IMR-90 (cell line): ENCODE data around the gene BRI3BP. TPM values are rescaled to one million over a fixed set of nuclear protein-coding genes. Genes with fewer than 3 reads are reported as not detected.

ENCODE experiments used
- ATAC-seq: fragments of 200-7000 bp; cut with Tn5 transposase; 2 replicates; pipeline ENCODE4 v1.9.1; 2020; ENCODE audit warnings: low read depth, mild to moderate bottlenecking, moderate library complexity
- BruUV-seq: library from RNA; stranded (reverse); fragments of 400-500 nt; replicated peaks from 2 replicates; lab custom pipeline; 2021; lab: Mats Ljungman, UMichigan
- CTCF ChIA-PET: fragments of 300-600 bp; formaldehyde crosslinking; extraction: SDS; loops from one replicate; lab custom pipeline; 2021; ENCODE audit warnings: antibody characterized with exemption; lab: Yijun Ruan, JAX
- POLR2A ChIA-PET: fragments of 300-600 bp; sonication (Branson Sonifier 250); formaldehyde crosslinking; loops from one replicate; lab custom pipeline; 2022; ENCODE audit warnings: antibody characterized with exemption; ENCODE audit not compliant: unreplicated experiment; lab: Charles Lee
- DNase-seq: peaks from one replicate; pipeline ENCODE4 v3.0.0; 2013
- H2AFZ ChIP-seq: replicated peaks from 2 replicates; pipeline ENCODE3; 2013; ENCODE audit warnings: low read length, mild to moderate bottlenecking; ENCODE audit not compliant: poor library complexity
- H2AK5ac ChIP-seq: 2 replicates; pipeline ENCODE4 v1.6.1; 2013; ENCODE audit warnings: low read depth, low read length, inconsistent platforms
- H2AK9ac ChIP-seq: replicated peaks from 2 replicates; pipeline ENCODE3; 2013; ENCODE audit warnings: mild to moderate bottlenecking, low read depth, low read length, moderate library complexity; ENCODE audit not compliant: poor library complexity
- H2BK120ac ChIP-seq: 2 replicates; pipeline ENCODE4 v1.6.1; 2013; ENCODE audit warnings: low read depth, low read length, inconsistent platforms
- H2BK15ac ChIP-seq: 3 replicates; pipeline ENCODE4 v1.6.1; 2013; ENCODE audit warnings: low read depth, low read length, inconsistent platforms
- H2BK20ac ChIP-seq: 2 replicates; pipeline ENCODE4 v1.6.1; 2013; ENCODE audit warnings: low read depth, mild to moderate bottlenecking, inconsistent platforms, low read length, moderate library complexity
- H2BK5ac ChIP-seq: 2 replicates; pipeline ENCODE4 v1.6.1; 2013; ENCODE audit warnings: mild to moderate bottlenecking, low read depth, low read length, inconsistent platforms; ENCODE audit not compliant: poor library complexity, severe bottlenecking
- H3K14ac ChIP-seq: replicated peaks from 2 replicates; pipeline ENCODE4 v1.6.1; 2013; ENCODE audit warnings: low read depth, low read length, inconsistent platforms
- H3K18ac ChIP-seq: 2 replicates; pipeline ENCODE4 v1.6.1; 2013; ENCODE audit warnings: low read depth, low read length, control low read depth
- H3K23ac ChIP-seq: 2 replicates; pipeline ENCODE4 v1.6.1; 2013; ENCODE audit warnings: low read depth, low read length, inconsistent platforms
- H3K27ac ChIP-seq: 2 replicates; pipeline ENCODE4 v1.5.1; 2013; ENCODE audit warnings: mild to moderate bottlenecking, control low read depth, low read length; ENCODE audit not compliant: insufficient read depth
- H3K27me3 ChIP-seq: 2 replicates; pipeline ENCODE4 v1.6.1; 2013; ENCODE audit warnings: low read length; ENCODE audit not compliant: control insufficient read depth, insufficient read depth
- H3K36me3 ChIP-seq: 2 replicates; pipeline ENCODE4 v1.6.1; 2013; ENCODE audit warnings: low read length, mixed read lengths; ENCODE audit not compliant: control insufficient read depth, insufficient read depth
- H3K4ac ChIP-seq: 2 replicates; pipeline ENCODE4 v1.6.1; 2013; ENCODE audit warnings: low read depth, low read length, inconsistent platforms
- H3K4me1 ChIP-seq: 2 replicates; pipeline ENCODE4 v1.6.1; 2013; ENCODE audit warnings: low read length, mixed read lengths; ENCODE audit not compliant: control insufficient read depth, insufficient read depth
- H3K4me2 ChIP-seq: 2 replicates; pipeline ENCODE4 v1.6.1; 2013; ENCODE audit warnings: low read depth, mild to moderate bottlenecking, control low read depth, low read length, moderate library complexity
- H3K4me3 ChIP-seq: 2 replicates; pipeline ENCODE4 v1.5.1; 2013; ENCODE audit warnings: low read depth, mild to moderate bottlenecking, control low read depth, low read length, moderate library complexity; ENCODE audit not compliant: insufficient read depth
- H3K56ac ChIP-seq: 2 replicates; pipeline ENCODE4 v1.6.1; 2013; ENCODE audit warnings: low read length, inconsistent platforms; ENCODE audit not compliant: insufficient read depth; ENCODE audit errors: extremely low read depth
- H3K79me1 ChIP-seq, 2 experiments: 2 replicates each; pipeline ENCODE4 v1.6.1; 2013; ENCODE audit warnings: low read length in 2 of 2, inconsistent platforms in 1 of 2, low read depth in 1 of 2
- H3K9ac ChIP-seq: 2 replicates; pipeline ENCODE4 v1.6.1; 2013; ENCODE audit warnings: low read depth, low read length, control low read depth
- H3K9me1 ChIP-seq: 2 replicates; pipeline ENCODE4 v1.6.1; 2013; ENCODE audit warnings: low read length, inconsistent platforms; ENCODE audit not compliant: insufficient read depth
- H3K9me3 ChIP-seq: 2 replicates; pipeline ENCODE4 v1.6.1; 2013; ENCODE audit warnings: low read length; ENCODE audit not compliant: control insufficient read depth, insufficient read depth
- H4K20me1 ChIP-seq: 2 replicates; pipeline ENCODE4 v1.6.1; 2013; ENCODE audit warnings: low read length, inconsistent platforms; ENCODE audit not compliant: insufficient read depth
- H4K5ac ChIP-seq: 2 replicates; pipeline ENCODE4 v1.6.1; 2013; ENCODE audit warnings: mild to moderate bottlenecking, low read depth, low read length, control low read depth
- H4K8ac ChIP-seq, 2 experiments: 2 replicates each; pipeline ENCODE4 v1.6.1; 2013; ENCODE audit warnings: low read depth in 2 of 2, low read length in 2 of 2, control low read depth in 1 of 2, inconsistent platforms in 1 of 2
- H4K91ac ChIP-seq: 2 replicates; pipeline ENCODE4 v1.6.1; 2013; ENCODE audit warnings: low read depth, low read length, inconsistent platforms; ENCODE audit not compliant: insufficient read depth
- MAZ ChIP-seq: IDR thresholded peaks from 2 replicates; pipeline ENCODE4 v1.6.1; 2012; ENCODE audit warnings: low read depth, mild to moderate bottlenecking, low read length, improper control_type of control experiment, moderate library complexity, borderline replicate concordance
- WGBS, 2 experiments: methylation state at CpG; one replicate each; pipeline versions ENCODE4 v1.1.5 to v1.1.7; 2013; ENCODE audit warnings: missing lambda C conversion rate in 2 of 2; ENCODE audit not compliant: insufficient read length in 1 of 2; ENCODE audit errors: extremely low coverage in 2 of 2; 5-methylcytosine and 5-hydroxymethylcytosine counted together
- dilution Hi-C: fragments of 300-500 bp; cut with HindIII; formaldehyde crosslinking; loops from one replicate; pipeline ENCODE4 v1.14.3; 2018; ENCODE audit warnings: low sequenced_read_pairs; ENCODE audit not compliant: unreplicated experiment
- in situ Hi-C: fragments of 300-500 bp; cut with MboI; formaldehyde crosslinking; loops from 3 replicates; pipeline ENCODE4 v1.14.3; 2019; ENCODE audit warnings: low sequenced_read_pairs, inconsistent platforms, mixed read lengths
- intact Hi-C: fragments of 100-400 bp; cut with micrococcal nuclease; formaldehyde crosslinking; loops from 2 replicates; pipeline ENCODE4 v1.10.0; 2022
- polyA plus RNA-seq, 3 experiments: library from polyadenylated mRNA; depleted of rRNA; stranded (reverse); fragments of >200 nt; gene quantifications; 2 replicates each; pipeline ENCODE4 v1.2.3, GENCODE V29; 2012; ENCODE audit warnings: low replicate concordance in 1 of 3
- total RNA-seq: library from RNA; depleted of rRNA; stranded (reverse); fragments of >200 nt; gene quantifications from 2 replicates; pipeline ENCODE4 v1.2.3, GENCODE V29; 2012

The BRI3BP gene
- total and polyA plus RNA-seq, 2 of the 4 experiments (the other 2 are of a cell fraction), result 2.5 to 2.8 TPM

GRCh38 chr12:124972211-124972610 is 21.2 kb upstream of the BRI3BP start:
- H3K4me3 ChIP-seq, result no peak overlapping the region
- no peak overlapping the region for H3K14ac ChIP-seq
- H2BK5ac ChIP-seq, result no peak overlapping the region
- peaks cover 2 to 4% of the 10 kb centered on the region in 2 experiments; a peak in 2 of 4 replicates for H3K79me1 ChIP-seq
- dilution Hi-C loops, result no loop called here
- BruUV-seq, result no TSS peak
- no peak overlapping the region for H2AK9ac ChIP-seq
- H4K8ac ChIP-seq, result no peak overlapping the region
- DNase-seq (no peak), ATAC-seq (no peak)
- no peak overlapping the region for H4K91ac ChIP-seq
- no peak overlapping the region for H2AFZ ChIP-seq
- H3K4ac ChIP-seq, result no peak overlapping the region
- no peak overlapping the region for H4K5ac ChIP-seq
- H4K20me1 ChIP-seq, result peaks cover 3% of the 10 kb centered on the region; the same call in 1 of the 2 replicates
- ChIA-PET POLR2A (no interaction called here), CTCF (interaction anchor here (0.7 kb wide), 1 partner anchor 21 kb away, joined by 3 read pairs; the partner anchor contains the start of gene BRI3BP)
- no peaks in the 10 kb centered on the region for H3K9me1 ChIP-seq
- no peak for TF ChIP-seq MAZ
- H3K4me2 ChIP-seq, result no peak overlapping the region
- H2BK15ac ChIP-seq, result no peak overlapping the region
- H3K18ac ChIP-seq, result no peak overlapping the region
- no peak overlapping the region for H3K27ac ChIP-seq
- H3K9ac ChIP-seq, result no peak overlapping the region
- no peaks in the 10 kb centered on the region for H3K9me3 ChIP-seq
- intact Hi-C loops, result no loop called here
- H3K4me1 ChIP-seq, result no peaks in the 10 kb centered on the region
- no peak overlapping the region for H2BK120ac ChIP-seq
- 66% methylated on average over 6 of the region's 10 CpGs; no CpG with 5 or more reads in 1 of the 2 experiments for WGBS, 2 experiments
- in situ Hi-C loops, result no loop called here
- no peak overlapping the region for H3K56ac ChIP-seq
- no peak overlapping the region for H3K23ac ChIP-seq
- H3K27me3 ChIP-seq, result no peaks in the 10 kb centered on the region
- peaks cover 61% of the 10 kb centered on the region for H3K36me3 ChIP-seq
- no peak overlapping the region for H2AK5ac ChIP-seq
- no peak overlapping the region for H2BK20ac ChIP-seq
